Astrocyte (in vitro differentiated cells and primary cell): ENCODE data around the gene RNU5B-1. TPM values are rescaled to one million over a fixed set of nuclear protein-coding genes. Genes with fewer than 3 reads are reported as not detected.

Source experiments
- DNase-seq: peaks from one replicate; pipeline ENCODE4 v3.0.0-alpha.2; 2010; ENCODE audit warnings: low read depth
- FAIRE-seq: peaks from 2 replicates; lab custom pipeline; 2011; peaks lifted over from hg19 to GRCh38; lab: Jason Lieb, UNC
- H2AFZ ChIP-seq: 2 replicates; pipeline ENCODE4 v1.6.0; 2012; ENCODE audit warnings: low read depth, low read length, inconsistent platforms
- H3K27ac ChIP-seq: 2 replicates; pipeline ENCODE4 v1.5.1; 2011; ENCODE audit warnings: low read depth, low read length, inconsistent platforms
- H3K27me3 ChIP-seq: 2 replicates; pipeline ENCODE4 v1.6.0; 2011; ENCODE audit warnings: low read length, inconsistent platforms; ENCODE audit not compliant: insufficient read depth
- H3K36me3 ChIP-seq: 2 replicates; pipeline ENCODE4 v1.5.1; 2011; ENCODE audit warnings: low read length, inconsistent platforms; ENCODE audit not compliant: insufficient read depth
- H3K4me1 ChIP-seq: 2 replicates; pipeline ENCODE4 v1.5.1; 2011; ENCODE audit warnings: low read length, inconsistent platforms; ENCODE audit not compliant: insufficient read depth
- H3K4me2 ChIP-seq: 2 replicates; pipeline ENCODE4 v1.6.0; 2012; ENCODE audit warnings: low read length, inconsistent platforms
- H3K4me3 ChIP-seq: 2 replicates; pipeline ENCODE4 v1.5.1; 2011; ENCODE audit warnings: low read depth, mild to moderate bottlenecking, low read length, inconsistent platforms; ENCODE audit not compliant: insufficient read depth
- H3K79me2 ChIP-seq: 2 replicates; pipeline ENCODE4 v1.6.0; 2012; ENCODE audit warnings: mild to moderate bottlenecking, low read length, inconsistent platforms; ENCODE audit not compliant: insufficient read depth
- H3K9ac ChIP-seq: 2 replicates; pipeline ENCODE4 v1.6.0; 2012; ENCODE audit warnings: mild to moderate bottlenecking, low read length, inconsistent platforms
- H3K9me3 ChIP-seq: 2 replicates; pipeline ENCODE4 v1.5.1; 2012; ENCODE audit warnings: low read depth, mild to moderate bottlenecking, low read length, inconsistent platforms; ENCODE audit not compliant: insufficient read depth
- H4K20me1 ChIP-seq: 2 replicates; pipeline ENCODE4 v1.6.0; 2012; ENCODE audit warnings: low read length, inconsistent platforms; ENCODE audit not compliant: insufficient read depth
- H3K27ac Mint-ChIP-seq: one replicate; pipeline ENCODE4 v1.8.0; 2021; ENCODE audit warnings: mild to moderate bottlenecking, mixed read lengths; ENCODE audit not compliant: unreplicated experiment
- H3K27me3 Mint-ChIP-seq: one replicate; pipeline ENCODE4 v1.8.0; 2021; ENCODE audit warnings: low read depth, mixed read lengths; ENCODE audit not compliant: unreplicated experiment
- H3K36me3 Mint-ChIP-seq: one replicate; pipeline ENCODE4 v1.8.0; 2021; ENCODE audit warnings: low read depth, mixed read lengths; ENCODE audit not compliant: unreplicated experiment
- H3K4me1 Mint-ChIP-seq: one replicate; pipeline ENCODE4 v1.8.0; 2021; ENCODE audit warnings: low read depth, mixed read lengths; ENCODE audit not compliant: unreplicated experiment
- H3K4me3 Mint-ChIP-seq: one replicate; pipeline ENCODE4 v1.8.0; 2021; ENCODE audit warnings: mild to moderate bottlenecking, moderate library complexity, mixed read lengths; ENCODE audit not compliant: unreplicated experiment
- H3K9me3 Mint-ChIP-seq: one replicate; pipeline ENCODE4 v1.8.0; 2021; ENCODE audit warnings: mild to moderate bottlenecking, mixed read lengths; ENCODE audit not compliant: unreplicated experiment
- CTCF ChIP-seq: IDR thresholded peaks from 2 replicates; pipeline ENCODE4 v1.5.1; 2011; ENCODE audit warnings: low read depth, mild to moderate bottlenecking, inconsistent platforms, low read length, moderate library complexity; ENCODE audit not compliant: insufficient read depth
- EZH2 ChIP-seq: IDR thresholded peaks from 2 replicates; pipeline ENCODE4 v1.6.1; 2012; ENCODE audit warnings: mild to moderate bottlenecking, low read length, inconsistent platforms; ENCODE audit not compliant: insufficient read depth
- total RNA-seq: library from RNA; stranded (reverse); gene quantifications from 2 replicates; pipeline ENCODE4 v1.2.1, GENCODE V29; 2021

The RNU5B-1 gene
- total RNA-seq, 1 donor from 2014 or later, result 11.7 TPM

- H3K9me3 ChIP-seq, result no peaks in the 10 kb centered on the region
- H2AFZ ChIP-seq, result no peak overlapping the region
- no peak overlapping the region for H3K4me2 ChIP-seq
- H3K4me3 ChIP-seq, result no peak overlapping the region
- H3K4me1 Mint-ChIP-seq, result peaks cover 10% of the 10 kb centered on the region
- TF ChIP-seq EZH2 (no peak), CTCF (no peak)
- no peak overlapping the region for H3K9ac ChIP-seq
- FAIRE-seq (no peak), DNase-seq (no peak)
- peaks cover 4% of the 10 kb centered on the region for H3K36me3 Mint-ChIP-seq
- no peak overlapping the region for H3K27ac Mint-ChIP-seq
- peaks cover 18% of the 10 kb centered on the region for H3K27me3 ChIP-seq
- no peaks in the 10 kb centered on the region for H3K36me3 ChIP-seq
- H3K27ac ChIP-seq, result no peak overlapping the region
- H3K4me1 ChIP-seq, result no peaks in the 10 kb centered on the region
- no peaks in the 10 kb centered on the region for H3K79me2 ChIP-seq
- H3K9me3 Mint-ChIP-seq, result no peaks in the 10 kb centered on the region
- H3K27me3 Mint-ChIP-seq, result peaks cover 27% of the 10 kb centered on the region
- no peaks in the 10 kb centered on the region for H4K20me1 ChIP-seq
- H3K4me3 Mint-ChIP-seq, result no peak overlapping the region
Observed at GRCh38 chr15:65333856-65334255, 29.4 kb downstream of the RNU5B-1 start.

- H3K27ac Mint-ChIP-seq, result no peak overlapping the region
Observed at GRCh38 chr15:65334586-65335231, 30.2 kb downstream of the RNU5B-1 start.

More at GRCh38 chr15:65334586-65335231, 30.2 kb downstream of the RNU5B-1 start:
- TF ChIP-seq CTCF (no peak), EZH2 (no peak)
- Histone ChIP-seq H3K27ac (no peak overlapping the region), H2AFZ (no peak overlapping the region), H4K20me1 (no peaks in the 10 kb centered on the region), H3K4me1 (no peaks in the 10 kb centered on the region), H3K9ac (no peak overlapping the region), H3K79me2 (no peaks in the 10 kb centered on the region), H3K4me3 (no peak overlapping the region), H3K27me3 (peaks cover 18% of the 10 kb centered on the region), H3K9me3 (no peaks in the 10 kb centered on the region), H3K36me3 (no peaks in the 10 kb centered on the region), H3K4me2 (no peak overlapping the region)
- Mint-ChIP-seq H3K9me3 (no peaks in the 10 kb centered on the region), H3K36me3 (peaks cover 4% of the 10 kb centered on the region), H3K4me3 (no peak overlapping the region), H3K27me3 (peaks cover 27% of the 10 kb centered on the region), H3K4me1 (peaks cover 12% of the 10 kb centered on the region)
- DNase-seq (no peak), FAIRE-seq (no peak)
